PFSK-1 (cell line): ENCODE data around the gene GMDS.

Experiments
- POLR2AphosphoS5 ChIP-seq: IDR thresholded peaks from 2 replicates; pipeline ENCODE4 v1.6.1; 2012; ENCODE audit warnings: low read depth, mild to moderate bottlenecking, control low read depth, low read length, moderate library complexity
- TAF1 ChIP-seq: IDR thresholded peaks from 2 replicates; pipeline ENCODE4 v1.6.1; 2012; ENCODE audit warnings: low read length, control low read depth, borderline replicate concordance; ENCODE audit not compliant: insufficient read depth

DNA sequence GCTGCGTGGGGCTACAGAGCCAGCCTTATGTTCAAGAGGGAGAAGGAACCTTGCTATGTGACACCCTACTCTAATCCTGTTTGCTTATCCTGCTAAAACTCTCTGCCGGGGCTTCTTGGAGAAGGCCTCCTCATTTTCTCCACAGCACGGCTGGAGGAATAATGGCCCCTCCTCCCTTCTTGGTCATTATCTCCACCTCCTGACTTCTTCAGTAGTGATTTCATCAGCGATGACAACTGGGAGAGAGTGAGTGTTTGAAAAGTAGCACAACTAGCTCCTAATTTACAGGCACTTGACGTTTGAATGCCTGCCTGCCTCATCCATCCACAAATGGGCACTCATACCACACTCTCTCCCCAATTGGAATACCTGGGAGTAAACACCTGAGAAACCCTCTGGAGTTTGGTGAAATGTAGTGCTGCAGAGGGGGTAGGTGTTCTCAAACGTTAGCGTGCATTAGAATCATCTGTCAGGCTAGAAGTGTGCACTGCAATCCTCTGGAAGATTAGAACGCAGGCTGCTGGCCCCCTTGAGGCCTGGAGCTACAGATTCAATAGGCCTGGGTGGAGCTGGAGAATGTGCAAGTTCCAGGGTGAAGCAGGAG is 487.2 kb downstream of the GMDS start:
- TF ChIP-seq POLR2AphosphoS5, result no peak
- TF ChIP-seq TAF1, result no peak
